Right renal pelvis (tissue), 4 donors: ENCODE measurements around the gene OAS2. TPM values are rescaled to one million over a fixed set of nuclear protein-coding genes. Genes with fewer than 3 reads are reported as not detected.

Source experiments
- DNase-seq, 4 donors: peaks; one replicate each; pipeline ENCODE4 v3.0.0-alpha.2; 2013; ENCODE audit warnings: low read depth in 4 of 4, low spot score in 3 of 4, missing footprints in 1 of 4
- polyA plus RNA-seq, 4 donors: library from polyadenylated mRNA; unstranded; fragments of 120-200 nt; gene quantifications; one replicate each; pipeline ENCODE4 v1.2.1, GENCODE V29; 2013; ENCODE audit not compliant: insufficient read length in 4 of 4

OAS2 gene
- polyA plus RNA-seq, 4 donors, result 4.9 to 11.4 (median 10.1) TPM

DNA sequence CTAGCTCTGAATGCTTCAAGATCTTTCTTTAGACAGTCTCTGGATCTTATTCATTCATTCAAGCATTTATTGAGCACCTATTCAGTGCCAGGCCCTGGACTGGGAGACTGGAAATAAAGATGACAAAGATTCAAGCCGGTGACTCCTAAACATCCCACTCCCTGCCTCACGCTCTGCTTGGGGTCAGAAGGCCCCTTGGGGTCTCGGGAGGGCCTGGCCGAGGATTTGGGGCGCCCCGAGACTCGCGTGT, 78.0 kb downstream of the OAS2 start:
- DNase-seq, result no peak

DNA sequence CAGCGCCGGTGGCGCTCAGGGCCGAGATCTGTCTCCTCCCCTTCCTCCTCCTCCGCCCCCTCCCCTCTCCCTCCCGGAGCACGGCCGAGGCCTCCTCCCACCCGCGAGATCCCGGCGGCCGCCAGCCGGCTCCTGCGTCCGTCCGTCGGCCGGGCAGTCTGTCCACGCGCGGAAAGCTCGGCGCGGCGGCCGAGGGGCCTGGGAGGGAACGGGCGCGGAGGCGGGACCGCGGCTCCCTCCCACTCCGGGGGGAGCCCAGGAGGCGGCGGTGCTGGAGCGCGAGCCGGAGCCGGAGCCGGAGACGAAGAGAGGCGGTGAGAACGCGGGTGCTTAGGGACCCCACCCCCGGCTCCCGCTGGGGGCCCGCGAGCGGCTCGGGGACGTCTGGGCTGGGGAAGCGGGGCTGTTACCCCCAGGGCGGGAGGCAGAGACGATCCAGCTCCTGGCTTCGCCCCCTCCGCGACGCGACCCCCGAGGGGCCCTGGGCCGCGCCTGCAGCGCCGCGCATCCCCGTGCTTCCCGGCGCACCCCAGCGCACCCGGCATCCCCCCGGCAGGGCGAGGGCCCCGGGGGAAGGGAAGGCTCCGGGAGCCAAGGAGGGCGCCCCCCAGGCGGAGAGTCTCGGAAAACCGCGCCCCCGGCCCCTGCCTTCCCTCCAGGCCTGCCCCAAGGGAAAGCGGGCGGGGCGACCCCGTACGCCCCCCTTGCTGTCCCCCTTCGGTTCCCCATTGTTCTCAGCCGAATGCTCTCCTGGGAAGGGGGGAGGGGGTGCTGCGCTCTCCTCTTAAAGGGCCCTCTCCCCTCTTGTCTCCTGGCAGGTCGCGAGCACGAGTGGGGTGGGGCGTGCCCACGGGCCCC, 78.5 kb downstream of the OAS2 start, which contains the start of gene DTX1:
Gene DTX1 (plus strand): TSS at position 100 of the 858 bp plus-strand sequence. CDS start 1,463 bp downstream, outside the sequence.
- no peak for DNase-seq

DNA sequence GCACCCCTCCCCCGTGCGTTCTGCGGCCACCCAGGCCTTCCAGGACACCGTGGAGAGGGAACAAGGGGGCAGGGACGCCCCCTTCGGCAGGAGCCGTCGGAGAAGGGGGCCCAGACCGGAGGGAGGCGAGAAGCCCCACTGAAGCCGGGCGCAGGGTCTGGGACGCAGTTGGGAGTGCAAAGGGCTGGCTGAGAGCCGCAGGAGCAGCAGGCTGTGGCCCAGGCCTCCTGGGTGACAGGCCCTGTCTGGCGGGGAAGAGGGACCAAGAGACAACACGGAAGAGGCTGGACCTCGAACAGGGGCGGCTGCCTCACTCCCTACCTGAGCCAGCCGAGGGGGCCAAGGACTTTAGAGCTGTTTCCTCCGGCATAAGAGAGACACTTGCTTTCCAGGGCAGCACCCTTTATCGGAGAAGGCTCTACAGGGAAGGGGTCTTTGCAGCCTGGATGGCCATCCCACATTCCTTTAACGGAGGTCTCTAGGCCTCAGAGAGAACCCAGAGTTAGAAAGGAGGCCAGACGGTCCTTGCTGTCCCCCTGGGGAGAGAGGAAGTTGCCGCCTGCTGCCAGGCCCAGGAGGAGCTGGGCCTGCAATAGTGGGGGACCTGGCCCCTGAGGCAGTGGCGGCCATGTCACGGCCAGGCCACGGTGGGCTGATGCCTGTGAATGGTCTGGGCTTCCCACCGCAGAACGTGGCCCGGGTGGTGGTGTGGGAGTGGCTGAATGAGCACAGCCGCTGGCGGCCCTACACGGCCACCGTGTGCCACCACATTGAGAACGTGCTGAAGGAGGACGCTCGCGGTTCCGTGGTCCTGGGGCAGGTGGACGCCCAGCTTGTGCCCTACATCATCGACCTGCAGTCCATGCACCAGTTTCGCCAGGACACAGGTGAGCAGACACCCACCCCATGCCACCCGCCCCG, 79.5 kb downstream of the OAS2 start:
- no peak for DNase-seq

DNA sequence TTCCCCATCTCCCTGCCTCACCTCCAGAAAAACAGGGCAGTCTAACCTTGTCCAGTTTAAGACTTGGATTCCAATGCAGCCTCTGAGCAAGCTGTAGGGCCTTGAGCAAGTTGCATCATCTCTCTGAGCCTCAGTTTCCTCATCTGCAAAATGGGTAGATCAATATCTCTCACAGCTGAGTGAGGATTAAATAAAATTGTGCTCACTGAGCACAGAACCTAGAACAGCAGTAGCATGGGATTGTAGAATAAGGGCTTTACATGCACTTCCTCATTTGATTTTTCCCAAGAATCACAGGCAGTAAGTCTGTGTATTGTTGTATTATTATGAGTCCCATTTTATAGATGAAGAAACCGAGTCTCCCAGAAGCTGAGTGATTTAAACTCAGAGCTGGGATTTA, 80.2 kb downstream of the OAS2 start:
- no peak for DNase-seq

DNA sequence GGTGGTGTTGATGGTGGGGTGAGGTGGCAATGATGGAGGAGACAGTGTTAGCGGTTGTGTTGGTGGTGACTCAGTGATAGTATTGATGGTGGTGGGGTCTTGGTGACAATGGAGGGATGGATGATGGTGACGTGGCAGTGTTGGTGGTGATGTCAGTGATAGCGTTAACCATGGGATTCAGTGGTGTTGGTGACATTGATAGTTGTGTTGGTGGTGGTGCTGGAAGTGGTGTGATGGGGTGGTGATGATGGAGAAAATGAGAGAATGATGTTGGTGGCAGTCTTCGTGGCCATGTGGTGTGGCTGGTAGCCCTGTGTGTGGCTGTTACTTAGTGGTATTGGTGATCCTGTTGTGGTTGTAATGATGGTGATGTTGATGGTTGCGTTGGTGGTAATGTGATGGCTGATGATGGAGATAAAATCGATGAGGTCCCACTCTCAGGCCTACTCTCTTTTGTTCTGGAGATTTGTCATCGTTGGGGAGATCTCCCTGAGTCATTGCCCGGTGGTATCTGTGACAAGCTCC, 80.8 kb downstream of the OAS2 start:
- no peak for DNase-seq

DNA sequence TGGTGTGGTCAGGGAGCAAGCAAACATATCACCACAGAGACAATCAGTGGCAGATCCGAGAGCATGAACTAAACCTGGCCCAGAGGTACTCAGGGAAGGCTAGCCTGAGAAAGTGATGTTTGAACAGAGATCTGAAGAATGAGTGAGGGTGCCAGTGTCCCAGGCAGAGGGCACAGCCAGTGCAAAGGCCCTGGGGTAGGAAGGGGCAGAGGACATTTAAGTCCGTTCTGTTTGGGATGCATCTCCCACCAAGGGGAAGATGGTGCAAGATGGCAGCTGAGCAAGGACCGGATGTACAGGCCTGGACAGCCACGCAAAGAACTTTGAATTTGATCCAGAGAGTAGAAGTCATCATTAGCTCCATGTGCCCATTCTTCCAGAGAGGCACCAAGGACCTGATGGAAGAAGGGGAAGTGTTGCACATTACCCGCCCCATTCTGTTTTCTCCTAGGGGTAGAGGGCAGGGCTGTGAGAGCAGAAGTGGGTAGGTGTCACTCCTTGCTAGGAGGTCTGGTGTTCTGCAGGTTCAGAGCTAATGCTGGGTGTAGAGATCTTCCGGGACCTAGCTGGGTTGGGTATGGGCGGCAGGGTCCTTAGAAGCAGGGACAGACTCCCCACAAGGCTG, 82.1 kb downstream of the OAS2 start:
- no peak for DNase-seq

DNA sequence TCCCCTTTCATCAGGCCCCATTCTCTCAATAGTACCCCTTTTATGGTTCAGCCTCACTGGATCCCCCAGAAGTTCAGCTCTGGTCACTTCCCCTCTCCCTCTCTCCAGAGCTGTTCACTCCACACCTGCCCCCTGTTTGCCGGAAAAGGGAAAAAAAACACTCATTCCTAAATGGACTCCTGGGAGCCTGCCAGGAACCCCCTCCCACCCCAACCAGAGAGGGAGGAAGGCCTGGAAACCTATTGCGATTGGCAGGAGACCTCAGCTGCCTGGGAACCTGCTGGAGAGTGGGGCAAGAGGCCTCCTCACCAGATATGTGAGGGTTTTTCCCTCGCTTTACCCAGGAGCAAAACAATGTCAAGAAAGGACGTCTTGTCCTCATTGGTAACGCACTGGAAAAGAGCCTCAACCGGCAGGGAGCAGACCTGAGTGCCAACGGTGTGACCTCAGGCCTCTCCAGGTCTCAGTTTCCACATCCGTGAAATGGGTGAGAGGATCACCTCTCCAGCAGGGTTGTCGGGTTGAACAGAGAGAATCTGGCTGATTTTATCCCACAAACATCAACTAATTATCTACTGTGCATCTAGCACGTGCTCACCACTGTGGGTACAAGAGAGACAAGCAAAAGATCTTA, 82.9 kb downstream of the OAS2 start:
- no peak for DNase-seq

Other genes starting within 250 kb of the OAS2 start
- gene RPH3A, start 186.8 kb upstream of the OAS2 start, polyA plus RNA-seq, result under 1 TPM; 0.06 to 0.26 (median 0.16) TPM
- 10 to 100 TPM in 3 of 4 donors, 1 to 10 TPM in 1; 9.7 to 16.9 (median 13.0) TPM for gene OAS1, start 71.6 kb upstream of the OAS2 start, polyA plus RNA-seq
- gene OAS3, start 40.0 kb upstream of the OAS2 start, polyA plus RNA-seq, result 10 to 100 TPM in 2 of 4 donors, 1 to 10 TPM in 2; 8.3 to 11.0 (median 10.3) TPM
- 10 to 100 TPM; 11.1 to 15.1 (median 13.0) TPM for gene DTX1, start 78.2 kb downstream of the OAS2 start, polyA plus RNA-seq
- gene RASAL1, start 157.2 kb downstream of the OAS2 start, polyA plus RNA-seq, result 10 to 100 TPM in 2 of 4 donors, 1 to 10 TPM in 2; 7.7 to 11.6 (median 10.3) TPM
- 1 to 10 TPM in 3 of 4 donors, under 1 TPM in 1; 0.91 to 1.5 (median 1.1) TPM for gene CFAP73, start 171.2 kb downstream of the OAS2 start, polyA plus RNA-seq
- gene DDX54, start 207.0 kb downstream of the OAS2 start, polyA plus RNA-seq, result 100 to 1,000 TPM in 1 of 4 donors, 10 to 100 TPM in 3; 68.2 to 102 (median 74.7) TPM
- gene RITA1, start 207.2 kb downstream of the OAS2 start, polyA plus RNA-seq, result 10 to 100 TPM; 16.5 to 22.1 (median 17.3) TPM
- gene TPCN1, start 242.9 kb downstream of the OAS2 start, polyA plus RNA-seq, result 10 to 100 TPM; 27.3 to 37.7 (median 35.4) TPM